GM12801 (cell line): ENCODE results near the gene EHD2.

Experiments used
- CTCF ChIP-seq: IDR thresholded peaks from one replicate; pipeline ENCODE4 v1.5.1; 2011; ENCODE audit warnings: control low read depth; ENCODE audit not compliant: insufficient read length; ENCODE audit errors: extremely low read depth

EHD2 gene

GRCh38 chr19:47752440-47753211, 39.4 kb downstream of the EHD2 start:
- TF ChIP-seq CTCF, result no peak

GRCh38 chr19:47754206-47755064, 41.2 kb downstream of the EHD2 start:
- TF ChIP-seq CTCF, result no peak

DNA sequence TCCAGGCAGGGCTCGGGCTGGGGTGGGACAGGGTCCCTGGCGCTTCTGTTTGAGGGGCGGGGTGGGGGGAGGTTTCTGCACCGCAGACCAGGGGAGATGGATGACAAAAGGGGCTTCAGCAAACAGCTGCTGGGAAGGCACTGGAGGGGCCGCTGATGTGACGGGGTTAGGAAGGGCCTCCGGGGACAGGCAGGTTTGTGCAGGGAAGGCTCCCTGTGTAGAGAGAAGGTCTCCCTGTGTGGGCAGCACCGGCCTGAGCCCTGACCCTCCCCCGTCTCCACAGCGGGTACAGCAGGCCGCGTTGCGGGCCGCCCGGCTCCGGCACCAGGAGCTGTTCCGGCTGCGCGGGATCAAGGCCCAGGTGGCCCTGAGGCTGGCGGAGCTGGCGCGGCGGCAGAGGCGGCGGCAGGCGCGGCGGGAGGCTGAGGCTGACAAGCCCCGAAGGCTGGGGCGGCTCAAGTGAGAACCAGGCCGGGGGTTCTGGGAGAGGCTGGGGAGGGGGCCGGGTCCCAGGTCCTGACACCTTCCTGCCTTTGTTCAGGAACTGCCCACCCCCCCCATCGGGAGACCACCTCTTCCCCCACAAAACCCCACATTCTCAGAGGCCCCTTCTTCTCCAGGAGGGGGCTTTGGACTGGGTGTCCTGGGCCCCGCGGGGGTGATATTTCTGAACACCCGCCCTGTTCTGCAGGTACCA, 42.0 kb downstream of the EHD2 start:
- no peak for TF ChIP-seq CTCF

DNA sequence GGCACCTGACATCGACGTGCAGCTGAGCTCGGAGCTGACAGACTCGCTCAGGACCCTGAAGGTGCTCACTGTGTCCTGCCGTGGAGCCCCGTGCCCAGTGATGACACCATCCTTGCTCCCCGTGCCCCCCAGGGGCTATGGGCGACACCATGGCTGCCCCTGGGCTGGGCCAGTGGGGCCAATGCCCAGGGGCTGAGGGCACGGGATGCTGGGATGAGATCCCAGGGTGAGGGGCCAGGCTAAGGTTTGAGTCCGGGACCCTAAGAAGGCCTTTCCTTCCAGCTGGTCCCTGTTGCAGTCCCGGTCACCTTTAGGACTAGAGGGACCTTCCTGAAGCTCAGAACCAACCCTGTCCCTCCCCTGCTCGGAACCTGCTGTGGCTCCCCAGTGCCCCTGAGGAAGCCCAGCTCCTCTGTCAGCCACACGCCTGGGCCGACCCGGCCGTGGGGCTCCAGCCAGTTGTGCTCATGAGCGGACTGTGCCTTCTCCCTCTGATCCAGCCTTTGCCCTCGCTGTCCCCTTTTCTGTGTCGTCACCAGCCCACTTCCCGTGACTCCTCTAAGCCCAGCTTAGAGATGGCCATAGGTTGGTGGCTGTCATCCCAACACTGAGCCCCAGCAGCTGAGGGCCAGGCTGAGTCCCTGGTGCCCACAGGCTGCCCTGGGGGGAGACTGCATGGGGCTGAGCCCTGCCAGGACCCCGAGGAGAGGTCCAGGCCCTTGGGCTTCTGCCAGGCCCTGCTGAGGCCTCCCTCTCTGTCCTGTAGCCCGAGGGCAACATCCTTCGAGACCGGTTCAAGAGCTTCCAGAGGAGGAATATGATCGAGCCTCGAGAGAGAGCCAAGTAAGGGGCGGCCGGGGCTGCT, 42.8 kb downstream of the EHD2 start:
- no peak for TF ChIP-seq CTCF

DNA sequence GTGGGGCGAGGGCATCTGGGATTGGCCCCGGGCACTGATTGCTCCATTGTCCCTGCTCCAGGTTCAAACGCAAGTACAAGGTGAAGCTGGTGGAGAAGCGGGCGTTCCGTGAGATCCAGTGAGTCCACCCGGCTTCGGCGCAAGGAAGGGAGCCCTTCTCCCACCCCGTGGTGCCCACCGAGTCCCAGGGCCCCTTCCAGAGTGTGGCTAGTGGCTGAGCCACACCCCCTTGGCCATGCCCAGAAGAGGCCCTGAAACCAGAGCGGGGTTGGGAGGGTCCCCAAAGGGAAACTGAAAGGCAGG, 43.4 kb downstream of the EHD2 start:
- no peak for TF ChIP-seq CTCF

DNA sequence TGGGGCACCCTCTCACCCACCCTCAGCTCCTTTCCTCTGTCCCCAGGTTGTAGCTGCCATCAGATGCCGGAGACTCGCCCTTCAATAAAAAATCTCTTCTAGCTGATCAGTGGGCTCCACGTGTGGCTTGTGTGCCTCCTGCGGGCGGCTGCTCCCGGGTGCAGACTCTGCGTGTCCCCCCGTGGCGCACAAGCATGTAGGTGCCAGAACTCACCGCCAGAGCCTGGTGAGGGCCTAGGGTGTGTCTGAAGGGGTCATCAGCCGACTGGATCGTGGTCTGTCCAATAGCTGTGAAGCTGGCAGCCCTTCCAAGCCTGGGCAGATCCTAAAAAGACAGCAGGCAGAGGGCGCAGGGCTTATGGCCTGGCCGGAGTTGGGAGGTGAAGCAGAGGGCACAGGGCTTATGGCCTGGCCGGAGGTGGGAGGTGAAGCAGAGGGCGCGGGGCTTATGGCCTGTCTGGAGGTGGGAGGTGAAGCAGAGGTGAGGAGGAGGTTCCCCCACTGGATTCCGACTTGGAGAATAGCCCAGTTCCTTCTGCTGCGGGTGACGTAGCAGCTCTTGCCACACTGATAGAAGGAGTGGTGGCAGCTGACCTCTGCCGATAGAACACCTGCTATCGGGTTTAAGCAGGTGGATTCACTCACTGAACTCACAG, 43.9 kb downstream of the EHD2 start:
- no peak for TF ChIP-seq CTCF
